H1 (cell line): ENCODE results near the gene REPS2.

Experiments
- EZH2 ChIP-seq: fragments of 200-600 bp; sonication (generic); IDR thresholded peaks from 2 replicates; pipeline ENCODE4 v1.7.1; 2012; ENCODE audit warnings: low read depth, mild to moderate bottlenecking, moderate library complexity, low read length, inconsistent platforms; ENCODE audit not compliant: severe bottlenecking
- GABPA ChIP-seq: IDR thresholded peaks from 2 replicates; pipeline ENCODE4 v1.6.1; 2011; ENCODE audit warnings: mild to moderate bottlenecking, low read length, moderate library complexity, borderline replicate concordance; ENCODE audit not compliant: insufficient read depth
- HDAC2 ChIP-seq, 2 experiments: fragments of 300-600 bp in 1 of 2; sonication (generic) in 1 of 2; IDR thresholded peaks; 2 replicates each; pipeline ENCODE4 v1.6.1; 2011 to 2012; ENCODE audit warnings: low read depth in 2 of 2, low read length in 2 of 2, mild to moderate bottlenecking in 2 of 2, moderate library complexity in 2 of 2, borderline replicate concordance in 1 of 2, inconsistent platforms in 1 of 2
- MAFK ChIP-seq: IDR thresholded peaks from 2 replicates; pipeline ENCODE4 v1.6.1; 2012; ENCODE audit warnings: low read depth, mild to moderate bottlenecking, improper control_type of control experiment, low read length
- RAD21 ChIP-seq, 2 experiments: IDR thresholded peaks in 1 of 2; conservative IDR thresholded peaks in 1 of 2; 2 replicates each; pipeline ENCODE4 v1.6.1; 2011; ENCODE audit warnings: low read depth in 2 of 2, low read length in 2 of 2, improper control_type of control experiment in 1 of 2, inconsistent platforms in 1 of 2, mild to moderate bottlenecking in 1 of 2, moderate library complexity in 1 of 2
- RXRA ChIP-seq: IDR thresholded peaks from 2 replicates; pipeline ENCODE4 v1.6.1; 2011; ENCODE audit warnings: low read depth, mild to moderate bottlenecking, low read length, moderate library complexity; ENCODE audit not compliant: insufficient read depth
- SIN3A ChIP-seq, 2 experiments: IDR thresholded peaks in 1 of 2; conservative IDR thresholded peaks in 1 of 2; 2 replicates each; pipeline ENCODE4 v1.6.1; 2011 to 2012; ENCODE audit warnings: low read length in 2 of 2, improper control_type of control experiment in 1 of 2, low read depth in 1 of 2, mild to moderate bottlenecking in 1 of 2
- ZNF274 ChIP-seq: IDR thresholded peaks from 2 replicates; pipeline ENCODE4 v1.7.0; 2012; ENCODE audit warnings: low read length, borderline replicate concordance; ENCODE audit errors: extremely low read depth
- TF ChIP-seq, protein P1 (sequence below), 3 experiments: IDR thresholded peaks; 1 replicate in 2 of 3; 2 replicates in 1 of 3; pipeline versions ENCODE4 v1.5.1 to v1.6.1; 2011; ENCODE audit warnings: low read length in 3 of 3, mild to moderate bottlenecking in 3 of 3, inconsistent platforms in 2 of 3, low read depth in 1 of 3, moderate library complexity in 1 of 3; ENCODE audit not compliant: insufficient read depth in 1 of 3; ENCODE audit errors: control extremely low read depth in 1 of 3

DNA sequence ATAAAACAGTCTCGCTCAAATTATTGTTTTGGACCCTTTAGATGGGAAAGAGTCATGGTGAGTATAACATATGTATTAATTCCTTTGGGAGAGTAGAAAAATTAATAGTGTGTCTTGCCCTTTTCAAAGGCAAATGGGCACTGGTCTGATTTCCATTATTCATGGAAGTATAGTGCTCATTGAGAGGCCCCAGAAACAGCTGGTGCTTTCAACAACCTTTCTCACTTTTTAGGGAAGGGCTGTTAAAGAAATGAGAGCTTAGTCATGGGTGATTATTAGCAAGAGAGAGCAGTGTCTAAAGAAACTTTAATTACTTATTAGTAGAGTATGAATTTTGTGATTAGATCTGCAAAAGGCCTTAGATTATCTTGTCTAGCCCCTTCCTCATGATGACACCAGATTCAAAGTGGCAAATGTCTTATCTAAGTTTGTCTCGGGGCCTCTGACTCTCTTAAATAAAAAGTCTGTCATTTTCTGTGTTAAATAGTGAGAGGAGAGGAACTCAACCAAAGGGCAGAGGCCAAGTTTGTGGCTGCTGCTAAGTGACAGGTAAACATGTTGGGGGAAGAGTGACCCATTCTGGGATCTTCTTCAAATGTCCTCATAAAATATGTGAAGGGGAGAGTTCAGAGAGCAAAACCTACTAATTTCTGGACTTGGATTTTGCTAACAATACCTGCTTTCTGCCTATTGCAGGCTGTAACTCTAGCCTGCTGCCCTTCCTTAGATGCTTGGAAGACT lies 110.6 kb downstream of the REPS2 start:
- TF ChIP-seq MAFK = no peak
- TF ChIP-seq HDAC2 (IDR thresholded peaks at IDR 0.05; ENCODE audit: borderline replicate concordance in 1 of 2, low read depth in 2 of 2, low read length in 2 of 2) = no peak
- TF ChIP-seq, protein P1, sequence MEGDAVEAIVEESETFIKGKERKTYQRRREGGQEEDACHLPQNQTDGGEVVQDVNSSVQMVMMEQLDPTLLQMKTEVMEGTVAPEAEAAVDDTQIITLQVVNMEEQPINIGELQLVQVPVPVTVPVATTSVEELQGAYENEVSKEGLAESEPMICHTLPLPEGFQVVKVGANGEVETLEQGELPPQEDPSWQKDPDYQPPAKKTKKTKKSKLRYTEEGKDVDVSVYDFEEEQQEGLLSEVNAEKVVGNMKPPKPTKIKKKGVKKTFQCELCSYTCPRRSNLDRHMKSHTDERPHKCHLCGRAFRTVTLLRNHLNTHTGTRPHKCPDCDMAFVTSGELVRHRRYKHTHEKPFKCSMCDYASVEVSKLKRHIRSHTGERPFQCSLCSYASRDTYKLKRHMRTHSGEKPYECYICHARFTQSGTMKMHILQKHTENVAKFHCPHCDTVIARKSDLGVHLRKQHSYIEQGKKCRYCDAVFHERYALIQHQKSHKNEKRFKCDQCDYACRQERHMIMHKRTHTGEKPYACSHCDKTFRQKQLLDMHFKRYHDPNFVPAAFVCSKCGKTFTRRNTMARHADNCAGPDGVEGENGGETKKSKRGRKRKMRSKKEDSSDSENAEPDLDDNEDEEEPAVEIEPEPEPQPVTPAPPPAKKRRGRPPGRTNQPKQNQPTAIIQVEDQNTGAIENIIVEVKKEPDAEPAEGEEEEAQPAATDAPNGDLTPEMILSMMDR (IDR thresholded peaks at IDR 0.05; ENCODE audit: control extremely low read depth in 1 of 3, insufficient read depth in 1 of 3, low read depth in 1 of 3, low read length in 3 of 3) = no peak
- no peak for TF ChIP-seq SIN3A (conservative IDR thresholded peaks at IDR 0.05 in 1 of 2, IDR thresholded peaks at IDR 0.05 in 1 of 2; ENCODE audit: low read depth in 1 of 2, low read length in 2 of 2)
- TF ChIP-seq ZNF274 = no peak
- TF ChIP-seq GABPA = no peak
- TF ChIP-seq RXRA = no peak
- no peak for TF ChIP-seq EZH2
- TF ChIP-seq RAD21 (IDR thresholded peaks at IDR 0.05 in 1 of 2, conservative IDR thresholded peaks at IDR 0.05 in 1 of 2; ENCODE audit: low read depth in 2 of 2, low read length in 2 of 2) = no peak
